HEK293 (cell line): ENCODE data around the gene NOS1AP.

Experiments used
- CTCF ChIA-PET: fragments of 350-600 bp; formaldehyde crosslinking; extraction: SDS; loops from one replicate; lab custom pipeline; 2021; ENCODE audit warnings: antibody characterized with exemption; lab: Yijun Ruan, JAX
- POLR2A ChIA-PET: fragments of 300-600 bp; formaldehyde crosslinking; extraction: SDS; loops from one replicate; lab custom pipeline; 2020; ENCODE audit warnings: antibody characterized with exemption, inconsistent platforms; lab: Yijun Ruan, JAX
- H3K27ac ChIP-seq: fragments of 200-500 bp; sonication (Bioruptor generic); 2 replicates; pipeline ENCODE4 v1.5.1; 2014; ENCODE audit warnings: low read depth, low read length, control low read depth, inconsistent platforms; ENCODE audit errors: extremely low read depth
- H3K36me3 ChIP-seq, 2 experiments: fragments of 200-500 bp in 1 of 2; sonication (Bioruptor generic) in 1 of 2; 1 replicate in 1 of 2; 2 replicates in 1 of 2; pipeline ENCODE4 v1.5.1; 2014 to 2017; ENCODE audit warnings: inconsistent platforms in 2 of 2, low read length in 2 of 2; ENCODE audit not compliant: control insufficient read depth in 2 of 2, insufficient read depth in 1 of 2
- H3K4me1 ChIP-seq: fragments of 200-500 bp; sonication (Bioruptor generic); 2 replicates; pipeline ENCODE4 v1.5.1; 2014; ENCODE audit warnings: mild to moderate bottlenecking, low read length, inconsistent platforms; ENCODE audit not compliant: control insufficient read depth, insufficient read depth
- H3K4me3 ChIP-seq: 2 replicates; pipeline ENCODE4 v1.5.1; 2011; ENCODE audit warnings: low read depth, mild to moderate bottlenecking, control low read depth, low read length, moderate library complexity
- H3K9me3 ChIP-seq: fragments of 200-500 bp; sonication (Bioruptor generic); 2 replicates; pipeline ENCODE4 v1.5.1; 2014; ENCODE audit warnings: low read depth, low read length, inconsistent platforms; ENCODE audit not compliant: control insufficient read depth, insufficient read depth
- KLF10 ChIP-seq: fragments of 450-650 bp; IDR thresholded peaks from 2 replicates; pipeline ENCODE4 v1.5.1; 2018; ENCODE audit warnings: missing biosample characterization, mild to moderate bottlenecking, missing genetic modification characterization
- KLF17 ChIP-seq: fragments of 450-650 bp; formaldehyde crosslinking; IDR thresholded peaks from 2 replicates; pipeline ENCODE4 v1.5.1; 2016; ENCODE audit warnings: missing biosample characterization, missing genetic modification characterization
- ZBTB21 ChIP-seq: fragments of 450-650 bp; formaldehyde crosslinking; IDR thresholded peaks from 2 replicates; pipeline ENCODE4 v1.5.1; 2017; ENCODE audit warnings: missing biosample characterization, missing genetic modification characterization
- ZBTB26 ChIP-seq: fragments of 450-650 bp; formaldehyde crosslinking; optimal IDR thresholded peaks from 2 replicates; pipeline ENCODE3; 2016; ENCODE audit warnings: missing biosample characterization, mild to moderate bottlenecking, missing genetic modification characterization
- ZBTB44 ChIP-seq: fragments of 450-650 bp; IDR thresholded peaks from 2 replicates; pipeline ENCODE4 v1.5.1; 2018; ENCODE audit warnings: missing biosample characterization, mild to moderate bottlenecking, missing genetic modification characterization
- ZBTB49 ChIP-seq: fragments of 450-650 bp; formaldehyde crosslinking; IDR thresholded peaks from 2 replicates; pipeline ENCODE4 v1.5.1; 2016; ENCODE audit warnings: missing biosample characterization, missing genetic modification characterization, low read depth
- ZBTB6 ChIP-seq: fragments of 450-650 bp; formaldehyde crosslinking; IDR thresholded peaks from 2 replicates; pipeline ENCODE4 v1.5.1; 2017; ENCODE audit warnings: missing biosample characterization, missing genetic modification characterization
- ZFP3 ChIP-seq: fragments of 450-650 bp; formaldehyde crosslinking; IDR thresholded peaks from 2 replicates; pipeline ENCODE4 v1.5.1; 2016; ENCODE audit warnings: low read depth, missing biosample characterization, missing genetic modification characterization
- ZNF157 ChIP-seq: fragments of 450-650 bp; formaldehyde crosslinking; IDR thresholded peaks from 2 replicates; pipeline ENCODE4 v1.5.1; 2016; ENCODE audit warnings: missing biosample characterization, missing genetic modification characterization
- ZNF19 ChIP-seq: fragments of 450-650 bp; formaldehyde crosslinking; IDR thresholded peaks from 2 replicates; pipeline ENCODE4; 2016; ENCODE audit warnings: missing biosample characterization, missing genetic modification characterization, low read depth
- ZNF211 ChIP-seq: fragments of 450-650 bp; formaldehyde crosslinking; IDR thresholded peaks from 2 replicates; pipeline ENCODE4 v1.5.1; 2016; ENCODE audit warnings: low read depth, missing biosample characterization, missing genetic modification characterization
- ZNF248 ChIP-seq: fragments of 450-650 bp; formaldehyde crosslinking; IDR thresholded peaks from 2 replicates; pipeline ENCODE4 v1.5.1; 2017; ENCODE audit warnings: missing biosample characterization, missing genetic modification characterization
- ZNF324 ChIP-seq: fragments of 450-650 bp; formaldehyde crosslinking; IDR thresholded peaks from 2 replicates; pipeline ENCODE4 v1.5.1; 2016; ENCODE audit warnings: missing biosample characterization, missing genetic modification characterization
- ZNF362 ChIP-seq: fragments of 450-650 bp; formaldehyde crosslinking; IDR thresholded peaks from 2 replicates; pipeline ENCODE4 v1.5.1; 2016; ENCODE audit warnings: missing biosample characterization, missing genetic modification characterization
- ZNF423 ChIP-seq: fragments of 450-650 bp; formaldehyde crosslinking; IDR thresholded peaks from 2 replicates; pipeline ENCODE4 v1.5.1; 2016; ENCODE audit warnings: missing biosample characterization, missing genetic modification characterization
- ZNF449 ChIP-seq: fragments of 450-650 bp; formaldehyde crosslinking; IDR thresholded peaks from 2 replicates; pipeline ENCODE4 v1.5.1; 2017; ENCODE audit warnings: missing biosample characterization, mild to moderate bottlenecking, missing genetic modification characterization, moderate library complexity
- ZNF544 ChIP-seq: fragments of 450-650 bp; formaldehyde crosslinking; IDR thresholded peaks from 2 replicates; pipeline ENCODE4 v1.5.0; 2017; ENCODE audit warnings: missing biosample characterization, missing genetic modification characterization
- ZNF571 ChIP-seq: fragments of 450-650 bp; formaldehyde crosslinking; IDR thresholded peaks from 2 replicates; pipeline ENCODE4 v1.5.0; 2017; ENCODE audit warnings: missing biosample characterization, missing genetic modification characterization
- ZNF692 ChIP-seq: fragments of 450-650 bp; formaldehyde crosslinking; IDR thresholded peaks from 2 replicates; pipeline ENCODE4 v1.5.1; 2016; ENCODE audit warnings: missing biosample characterization, missing genetic modification characterization
- ZNF707 ChIP-seq: fragments of 450-650 bp; formaldehyde crosslinking; IDR thresholded peaks from 2 replicates; pipeline ENCODE4 v1.5.1; 2016; ENCODE audit warnings: missing biosample characterization, missing genetic modification characterization
- ZNF776 ChIP-seq: fragments of 450-650 bp; formaldehyde crosslinking; IDR thresholded peaks from 2 replicates; pipeline ENCODE4 v1.5.0; 2017; ENCODE audit warnings: missing biosample characterization, missing genetic modification characterization, borderline replicate concordance
- ZSCAN23 ChIP-seq: fragments of 450-650 bp; formaldehyde crosslinking; IDR thresholded peaks from 2 replicates; pipeline ENCODE4 v1.5.1; 2016; ENCODE audit warnings: missing biosample characterization, missing genetic modification characterization

NOS1AP gene

GRCh38 chr1:162212713-162213112 lies 143.2 kb downstream of the NOS1AP start (continued):
- TF ChIP-seq KLF17 = no peak
- no peak for TF ChIP-seq ZNF157 (tag by site-specific recombination)
- TF ChIP-seq ZBTB44 (tag by site-specific recombination) = no peak

GRCh38 chr1:162213281-162213912 lies 143.9 kb downstream of the NOS1AP start:
- no peak overlapping the region for H3K27ac ChIP-seq
- TF ChIP-seq ZBTB49 (tag by site-specific recombination) (no peak), ZNF324 (tag by site-specific recombination) (no peak), ZNF211 (tag by site-specific recombination) (no peak), ZNF19 (tag by site-specific recombination) (no peak), ZSCAN23 (tag by site-specific recombination) (no peak), ZNF362 (no peak), ZNF423 (tag by site-specific recombination) (no peak), ZNF571 (tag by site-specific recombination) (no peak), ZNF707 (no peak)
- TF ChIP-seq, all 188 proteins: peak for 0
- no peak overlapping the region for H3K4me3 ChIP-seq
- H3K36me3 ChIP-seq = no peaks in the 10 kb centered on the region
- ChIA-PET POLR2A (no interaction called here), CTCF (no interaction called here)
- H3K4me1 ChIP-seq = peaks cover 26% of the 10 kb centered on the region
- no peaks in the 10 kb centered on the region for H3K9me3 ChIP-seq

GRCh38 chr1:162214202-162214601 lies 144.7 kb downstream of the NOS1AP start:
- Histone ChIP-seq H3K4me3 (no peak overlapping the region), H3K9me3 (no peaks in the 10 kb centered on the region), H3K36me3 (no peaks in the 10 kb centered on the region), H3K27ac (no peak overlapping the region), H3K4me1 (peaks cover 33% of the 10 kb centered on the region)
- POLR2A ChIA-PET = no interaction called here
- CTCF ChIA-PET = interaction anchor here (0.7 kb wide), 1 partner anchor 15 kb away, joined by 3 read pairs; no protein-coding TSS in a partner anchor
- TF ChIP-seq ZNF692 (tag by site-specific recombination) (no peak), ZFP3 (tag by site-specific recombination) (no peak), ZBTB6 (tag by site-specific recombination) (no peak), ZBTB21 (tag by site-specific recombination) (no peak), ZBTB26 (no peak), ZNF544 (no peak), ZNF423 (tag by site-specific recombination) (no peak), ZNF776 (no peak), KLF10 (tag by site-specific recombination) (no peak), ZNF449 (tag by site-specific recombination) (no peak), ZNF248 (no peak)
